HEK293T (cell line): Measurements from ENCODE around the gene PXDC1.

ENCODE experiments used
- CTCF ChIA-PET: fragments of 350-600 bp; formaldehyde crosslinking; extraction: SDS; loops from one replicate; lab custom pipeline; 2021; ENCODE audit warnings: antibody characterized with exemption, inconsistent platforms; lab: Yijun Ruan, JAX
- POLR2A ChIA-PET: fragments of 350-600 bp; formaldehyde crosslinking; extraction: SDS; loops from one replicate; lab custom pipeline; 2020; ENCODE audit warnings: antibody characterized with exemption, inconsistent platforms; lab: Yijun Ruan, JAX
- DNase-seq: peaks from one replicate; pipeline ENCODE4 v3.0.0; 2012; ENCODE audit warnings: mixed read lengths; ENCODE audit errors: extremely low spot score
- ARNT ChIP-seq: fragments of 450-650 bp; IDR thresholded peaks from 2 replicates; pipeline ENCODE4 v1.6.1; 2017; ENCODE audit warnings: mild to moderate bottlenecking
- BHLHE40 ChIP-seq: fragments of 450-650 bp; IDR thresholded peaks from 2 replicates; pipeline ENCODE4 v1.6.1; 2016; ENCODE audit warnings: mild to moderate bottlenecking, moderate library complexity, borderline replicate concordance
- CTBP1 ChIP-seq: fragments of 450-650 bp; IDR thresholded peaks from 2 replicates; pipeline ENCODE4 v1.6.1; 2016; ENCODE audit warnings: borderline replicate concordance
- ELF4 ChIP-seq: fragments of 450-650 bp; IDR thresholded peaks from 2 replicates; pipeline ENCODE4 v1.6.1; 2017; ENCODE audit warnings: antibody characterized with exemption
- FOXA1 ChIP-seq: fragments of 450-650 bp; IDR thresholded peaks from 2 replicates; pipeline ENCODE4 v1.6.1; 2016; ENCODE audit warnings: mild to moderate bottlenecking
- FOXK2 ChIP-seq: fragments of 450-650 bp; IDR thresholded peaks from 2 replicates; pipeline ENCODE4 v1.6.1; 2016; ENCODE audit warnings: mild to moderate bottlenecking
- FOXM1 ChIP-seq: fragments of 450-650 bp; IDR thresholded peaks from 2 replicates; pipeline ENCODE4 v1.6.1; 2017; ENCODE audit warnings: mild to moderate bottlenecking, borderline replicate concordance
- HDGF ChIP-seq: fragments of 450-650 bp; IDR thresholded peaks from 2 replicates; pipeline ENCODE4 v1.6.1; 2017; ENCODE audit warnings: antibody characterized with exemption, borderline replicate concordance
- L3MBTL2 ChIP-seq: fragments of 450-650 bp; conservative IDR thresholded peaks from 2 replicates; pipeline ENCODE4 v1.6.1; 2016; ENCODE audit warnings: mild to moderate bottlenecking
- LEF1 ChIP-seq: fragments of 450-650 bp; IDR thresholded peaks from 2 replicates; pipeline ENCODE4 v1.6.1; 2017; ENCODE audit warnings: mild to moderate bottlenecking, borderline replicate concordance
- NFRKB ChIP-seq: fragments of 450-650 bp; IDR thresholded peaks from 2 replicates; pipeline ENCODE4 v1.6.1; 2016; ENCODE audit warnings: mild to moderate bottlenecking, moderate library complexity
- SP1 ChIP-seq: fragments of 450-650 bp; IDR thresholded peaks from 2 replicates; pipeline ENCODE4 v1.6.1; 2017
- SUZ12 ChIP-seq: fragments of 450-650 bp; IDR thresholded peaks from 2 replicates; pipeline ENCODE4 v1.6.1; 2016; ENCODE audit warnings: mild to moderate bottlenecking
- TARDBP ChIP-seq: fragments of 450-650 bp; IDR thresholded peaks from 2 replicates; pipeline ENCODE4 v1.6.1; 2016
- ZNF384 ChIP-seq: fragments of 450-650 bp; IDR thresholded peaks from 2 replicates; pipeline ENCODE4 v1.6.1; 2016
- TF ChIP-seq, protein P1 (sequence below): fragments of 450-650 bp; IDR thresholded peaks from 2 replicates; pipeline ENCODE4 v1.6.1; 2016

Gene PXDC1

DNA sequence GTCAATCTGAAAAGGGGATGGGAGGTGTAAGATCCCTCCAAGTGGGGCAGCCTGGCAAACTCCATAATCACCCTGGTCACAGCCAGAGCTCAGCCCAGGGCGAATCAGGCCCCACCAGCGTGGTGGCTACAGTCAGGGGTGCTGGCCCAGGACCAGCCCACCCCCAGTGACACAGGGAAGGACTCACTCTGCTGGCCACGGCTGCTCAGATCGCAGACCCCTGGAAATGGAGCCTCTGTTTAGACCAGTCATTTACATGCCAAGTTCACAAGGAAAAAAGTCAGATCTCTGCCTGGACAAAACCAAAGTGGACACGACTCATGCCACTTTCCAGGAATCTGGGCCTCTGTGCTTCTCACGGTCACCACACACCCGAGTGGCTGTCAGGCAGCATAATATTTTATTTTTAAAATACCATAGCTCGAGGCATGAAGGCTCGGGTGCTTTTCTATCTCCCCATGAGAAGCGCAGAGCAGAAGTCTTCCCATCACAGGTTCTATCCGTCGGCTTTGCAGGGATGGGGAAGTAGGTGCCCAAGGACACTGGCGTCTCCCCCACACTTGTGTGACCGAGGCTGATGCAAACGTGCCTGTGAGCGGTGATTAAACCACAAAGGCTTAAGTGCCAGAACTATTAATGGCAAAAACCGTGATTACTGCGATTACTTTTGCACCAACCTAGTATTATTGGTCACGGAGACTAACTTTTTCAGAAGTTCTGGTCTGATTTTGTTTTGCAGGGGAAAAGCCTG lies 13.0 kb downstream of the PXDC1 start:
- CTCF ChIA-PET, result no interaction called here
- DNase-seq, result no peak
- TF ChIP-seq ARNT, result no peak
- no peak for TF ChIP-seq FOXA1
- no peak for TF ChIP-seq LEF1
- TF ChIP-seq FOXK2, result no peak
- TF ChIP-seq ZNF384, result no peak
- no peak for TF ChIP-seq NFRKB
- no peak for TF ChIP-seq CTBP1
- no peak for TF ChIP-seq L3MBTL2
- TF ChIP-seq TARDBP, result no peak
- no peak for TF ChIP-seq SP1
- POLR2A ChIA-PET, result no interaction called here

DNA sequence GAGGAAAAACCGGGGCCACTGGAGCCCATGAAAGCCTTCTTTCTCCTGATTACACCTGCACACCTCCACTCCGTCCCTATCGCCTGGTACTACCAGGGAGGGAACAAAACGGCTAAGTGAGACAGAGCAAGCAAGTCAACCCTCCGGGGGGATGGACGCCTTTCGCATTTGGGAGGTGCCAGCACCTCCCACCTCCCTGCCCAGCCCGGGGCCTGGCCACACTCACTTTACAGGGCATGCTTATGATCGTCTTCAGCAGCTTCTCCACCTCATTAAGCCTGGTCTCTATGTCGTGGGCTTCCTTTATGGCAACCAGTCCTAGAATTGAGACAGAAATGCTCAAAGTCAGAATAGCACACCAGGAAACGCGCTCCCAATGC lies 13.7 kb downstream of the PXDC1 start:
- POLR2A ChIA-PET, result no interaction called here

DNA sequence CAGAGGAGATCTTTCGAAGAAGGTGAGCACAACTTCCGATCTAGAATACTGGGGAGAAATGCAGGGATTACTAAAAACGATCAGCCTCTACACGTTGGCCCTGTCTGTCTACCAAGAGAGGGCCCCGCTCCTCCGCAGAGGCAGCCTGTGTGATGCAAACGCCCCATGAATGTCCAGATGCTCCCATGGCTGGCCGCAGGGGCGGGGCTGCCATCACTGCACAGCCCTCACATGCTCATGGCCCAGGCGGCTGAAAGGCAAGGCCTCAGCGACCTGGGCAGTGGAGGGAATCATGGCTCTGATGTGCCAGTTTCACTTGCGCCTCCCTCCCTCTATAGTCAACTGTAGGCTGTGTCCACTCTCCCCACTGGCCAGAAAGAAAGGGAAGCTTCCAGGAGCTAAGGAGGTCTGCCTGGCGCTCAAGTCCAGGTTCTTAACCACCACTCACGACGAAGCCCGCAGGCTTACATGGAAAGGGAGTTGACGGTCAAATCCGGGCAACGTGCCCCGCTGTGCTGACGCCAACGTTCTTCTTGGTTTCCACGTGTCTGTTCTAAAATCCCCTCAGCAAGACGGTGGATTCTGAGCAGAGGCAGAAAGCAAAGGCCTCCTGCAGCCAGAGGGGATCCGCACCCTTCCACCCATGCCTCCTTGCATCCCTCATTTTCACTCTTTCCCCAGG lies 14.2 kb downstream of the PXDC1 start:
- TF ChIP-seq LEF1 (no peak), CTBP1 (no peak), FOXM1 (no peak), NFRKB (no peak), ELF4 (no peak), FOXK2 (no peak), ZNF384 (no peak), FOXA1 (no peak), TARDBP (no peak), HDGF (no peak), SP1 (no peak), L3MBTL2 (no peak), SUZ12 (no peak), ARNT (no peak)
- TF ChIP-seq, protein P1, sequence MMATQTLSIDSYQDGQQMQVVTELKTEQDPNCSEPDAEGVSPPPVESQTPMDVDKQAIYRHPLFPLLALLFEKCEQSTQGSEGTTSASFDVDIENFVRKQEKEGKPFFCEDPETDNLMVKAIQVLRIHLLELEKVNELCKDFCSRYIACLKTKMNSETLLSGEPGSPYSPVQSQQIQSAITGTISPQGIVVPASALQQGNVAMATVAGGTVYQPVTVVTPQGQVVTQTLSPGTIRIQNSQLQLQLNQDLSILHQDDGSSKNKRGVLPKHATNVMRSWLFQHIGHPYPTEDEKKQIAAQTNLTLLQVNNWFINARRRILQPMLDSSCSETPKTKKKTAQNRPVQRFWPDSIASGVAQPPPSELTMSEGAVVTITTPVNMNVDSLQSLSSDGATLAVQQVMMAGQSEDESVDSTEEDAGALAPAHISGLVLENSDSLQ, result no peak
- ChIA-PET POLR2A (no interaction called here), CTCF (no interaction called here)
- no peak for DNase-seq

More for the DNA sequence above, 13.7 kb downstream of the PXDC1 start:
- no peak for TF ChIP-seq SP1
- no peak for TF ChIP-seq LEF1
- no peak for TF ChIP-seq BHLHE40
- no peak for TF ChIP-seq NFRKB
- no peak for TF ChIP-seq L3MBTL2
- TF ChIP-seq ARNT, result no peak
- TF ChIP-seq SUZ12, result no peak
- TF ChIP-seq FOXK2, result no peak
- CTCF ChIA-PET, result no interaction called here
- no peak for DNase-seq

DNA sequence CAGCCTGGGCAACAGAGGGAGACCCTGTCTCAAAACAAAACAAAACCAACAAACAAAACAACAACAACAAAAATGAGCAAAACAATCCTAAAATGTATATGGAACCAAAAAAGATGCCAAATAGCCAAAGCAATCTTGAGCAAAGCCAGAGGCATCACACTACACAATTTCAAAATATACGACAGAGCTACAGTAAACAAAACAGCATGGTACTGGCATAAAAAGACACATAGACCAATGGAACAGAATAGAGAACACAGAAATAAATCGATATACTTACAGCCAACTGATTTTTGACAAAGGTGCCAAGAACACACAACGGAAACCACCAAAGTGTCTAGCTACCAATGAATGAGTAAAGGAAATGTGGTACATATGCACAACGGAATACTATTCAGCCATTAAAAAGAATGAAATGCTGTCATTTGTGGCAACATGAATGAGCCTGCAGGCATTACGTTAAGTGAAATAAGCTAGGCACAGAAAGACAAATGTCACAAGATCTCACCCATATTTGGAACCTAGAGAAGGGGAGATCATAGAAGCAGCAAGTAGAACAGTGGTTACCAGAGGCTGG lies 16.4 kb downstream of the PXDC1 start:
- POLR2A ChIA-PET, result no interaction called here
- TF ChIP-seq ELF4 (no peak), ZNF384 (no peak), SP1 (no peak), SUZ12 (no peak), BHLHE40 (no peak), FOXK2 (no peak), LEF1 (no peak), FOXM1 (no peak), NFRKB (no peak), CTBP1 (no peak), ARNT (no peak), HDGF (no peak), FOXA1 (no peak), L3MBTL2 (no peak), TARDBP (no peak)
- TF ChIP-seq, protein P1, result no peak
- CTCF ChIA-PET, result no interaction called here
- no peak for DNase-seq

DNA sequence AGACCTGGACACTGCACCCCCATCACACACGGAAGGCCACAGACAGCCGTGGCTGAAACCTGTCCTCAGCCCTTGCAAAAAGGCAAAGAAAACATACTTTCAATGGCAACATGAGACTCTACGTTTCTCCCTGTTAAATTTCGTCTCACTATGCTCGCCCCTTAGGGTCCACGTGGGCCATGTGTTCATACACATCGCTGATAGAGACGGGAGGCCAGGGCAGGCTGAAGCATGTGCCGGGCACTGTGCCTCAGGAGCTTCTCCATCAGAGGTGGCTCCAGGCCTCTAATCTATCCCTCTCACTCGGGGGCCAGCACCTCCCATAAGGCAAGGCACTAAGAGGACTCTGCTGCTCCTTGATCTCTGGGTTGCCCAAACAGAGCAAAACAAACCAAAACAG lies 17.5 kb downstream of the PXDC1 start:
- ChIA-PET CTCF (no interaction called here), POLR2A (no interaction called here)
- no peak for DNase-seq
- no peak for TF ChIP-seq ARNT

DNA sequence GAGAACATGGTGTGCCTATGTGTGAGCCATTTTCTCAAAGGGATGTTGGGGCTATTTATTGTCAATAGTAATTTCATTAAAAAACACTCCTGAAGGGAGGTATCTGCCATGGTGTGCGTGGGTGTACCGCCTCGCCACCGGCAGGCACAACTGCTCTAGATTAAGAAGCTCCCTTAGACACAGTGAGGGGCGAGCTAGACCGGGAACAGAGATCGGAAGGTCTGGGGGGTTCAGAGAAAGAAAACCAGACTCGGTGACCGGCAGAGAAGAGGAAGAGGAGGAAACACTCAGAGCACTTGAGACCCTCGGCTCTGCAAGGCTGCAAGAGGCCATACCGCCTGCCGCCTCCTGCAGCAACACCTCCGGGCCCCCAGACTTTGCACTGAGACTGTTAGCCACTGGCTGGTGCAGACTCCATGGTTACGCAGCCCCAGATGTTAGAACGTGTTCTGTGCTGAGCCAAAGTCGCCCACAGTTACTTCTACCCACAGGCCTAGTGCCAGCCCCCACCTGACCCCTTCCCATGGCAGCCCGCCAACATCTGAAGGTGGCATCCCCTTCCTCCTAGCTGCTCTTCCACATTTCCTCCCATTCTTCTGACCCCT lies 18.1 kb downstream of the PXDC1 start:
- ChIA-PET CTCF (interaction anchor here (0.5 to 1.4 kb wide), 6 partner anchors 10 to 443 kb away, joined by 3 to 7 read pairs (median 3); no protein-coding TSS in a partner anchor), POLR2A (no interaction called here)
- DNase-seq, result no peak
- TF ChIP-seq FOXA1 (no peak), SP1 (no peak), NFRKB (no peak), TARDBP (no peak), SUZ12 (no peak), CTBP1 (no peak), L3MBTL2 (no peak), ELF4 (no peak), LEF1 (no peak), FOXK2 (no peak), ZNF384 (no peak), FOXM1 (no peak), BHLHE40 (no peak), HDGF (no peak), ARNT (no peak)
- TF ChIP-seq, protein P1, result no peak
